Natural killer cell (primary cell): ENCODE data around the gene SERPINB10. TPM values are rescaled to one million over a fixed set of nuclear protein-coding genes. Genes with fewer than 3 reads are reported as not detected.

ENCODE experiments used
- ATAC-seq, 3 donors: fragments of 150-1000 bp in 2 of 3; fragments of 200-7000 bp in 1 of 3; cut with Tn5 transposase; 1 replicate in 1 of 3; 2 replicates in 2 of 3; pipeline ENCODE4 v1.10.0; 2021; ENCODE audit warnings: mild to moderate bottlenecking in 2 of 3, moderate library complexity in 2 of 3
- DNase-seq, 2 donors: peaks; one replicate each; pipeline versions ENCODE4 v3.0.0 to v3.0.0-alpha.2; 2013 to 2021; ENCODE audit warnings: mixed read lengths in 1 of 2
- H3K27ac ChIP-seq: one replicate; pipeline ENCODE4 v1.5.1; 2013; ENCODE audit warnings: mild to moderate bottlenecking, low read length
- H3K27me3 ChIP-seq: one replicate; pipeline ENCODE4 v1.6.1; 2013; ENCODE audit warnings: low read length; ENCODE audit not compliant: control insufficient read depth, insufficient read depth
- H3K36me3 ChIP-seq: one replicate; pipeline ENCODE4 v1.6.1; 2013; ENCODE audit warnings: low read length; ENCODE audit not compliant: control insufficient read depth, insufficient read depth
- H3K4me1 ChIP-seq: one replicate; pipeline ENCODE4 v1.6.1; 2013; ENCODE audit warnings: low read length; ENCODE audit not compliant: control insufficient read depth, insufficient read depth
- H3K4me3 ChIP-seq: one replicate; pipeline ENCODE4 v1.5.1; 2013; ENCODE audit warnings: low read length
- H3K9me3 ChIP-seq: one replicate; pipeline ENCODE4 v1.6.1; 2013; ENCODE audit warnings: low read length; ENCODE audit not compliant: control insufficient read depth, insufficient read depth
- H3K27ac Mint-ChIP-seq, 2 donors: one replicate each; pipeline ENCODE4 v1.8.0; 2022; ENCODE audit warnings: mild to moderate bottlenecking in 2 of 2, mixed read lengths in 2 of 2, moderate library complexity in 1 of 2
- H3K27me3 Mint-ChIP-seq, 2 donors: one replicate each; pipeline ENCODE4 v1.8.0; 2022; ENCODE audit warnings: low read depth in 2 of 2, mixed read lengths in 2 of 2
- H3K36me3 Mint-ChIP-seq: one replicate; pipeline ENCODE4 v1.8.0; 2022; ENCODE audit warnings: mixed read lengths
- H3K4me1 Mint-ChIP-seq, 2 donors: one replicate each; pipeline ENCODE4 v1.8.0; 2022; ENCODE audit warnings: mixed read lengths in 2 of 2
- H3K4me3 Mint-ChIP-seq: one replicate; pipeline ENCODE4 v1.8.0; 2022; ENCODE audit warnings: mild to moderate bottlenecking, moderate library complexity, mixed read lengths
- H3K9me3 Mint-ChIP-seq, 2 donors: one replicate each; pipeline ENCODE4 v1.8.0; 2022; ENCODE audit warnings: mixed read lengths in 2 of 2
- CTCF ChIP-seq: fragments of 200-600 bp; IDR thresholded peaks from one replicate; pipeline ENCODE4 v1.8.0; 2022; ENCODE audit warnings: antibody characterized with exemption
- WGBS: methylation state at CpG from one replicate; pipeline ENCODE4 v1.1.7; 2013; ENCODE audit warnings: missing lambda C conversion rate; ENCODE audit not compliant: insufficient coverage; 5-methylcytosine and 5-hydroxymethylcytosine counted together
- intact Hi-C: fragments of 100-400 bp; cut with micrococcal nuclease; formaldehyde crosslinking; loops from one replicate; pipeline ENCODE4 v1.14.2; 2022
- total RNA-seq, 4 donors: library from RNA; stranded (reverse); fragments of 120-200 nt in 1 of 4; gene quantifications; one replicate each; pipeline versions ENCODE4 v1.2.3 to v1.2.4, GENCODE V29; 2013 to 2022

The SERPINB10 gene
- total RNA-seq, 3 donors from 2014 or later (not counting 1 experiment from before 2014, with no cell fraction given) = 0.43 TPM; not detected in 2

- Histone ChIP-seq H3K9me3 (no peaks in the 10 kb centered on the region), H3K27me3 (no peaks in the 10 kb centered on the region), H3K27ac (no peak overlapping the region), H3K36me3 (no peaks in the 10 kb centered on the region), H3K4me3 (no peak overlapping the region), H3K4me1 (no peaks in the 10 kb centered on the region)
- Mint-ChIP-seq H3K4me1 (no peaks in the 10 kb centered on the region), H3K36me3 (no peaks in the 10 kb centered on the region), H3K9me3 (no peaks in the 10 kb centered on the region), H3K4me3 (no peak overlapping the region), H3K27me3 (peaks cover 13 to 30% of the 10 kb centered on the region in 2 donors), H3K27ac (no peak overlapping the region)
- intact Hi-C loops = no loop called here
- WGBS = 84% methylated on average over 5 of the region's 6 CpGs
- TF ChIP-seq CTCF = no peak
- DNase-seq (no peak), ATAC-seq (no peak)
Measured at GRCh38 chr18:63894106-63894772, 13.5 kb upstream of the SERPINB10 start.

GRCh38 chr18:63895190-63895589 is 12.6 kb upstream of the SERPINB10 start:
- DNase-seq (no peak), ATAC-seq (no peak)
- TF ChIP-seq CTCF = no peak
- H3K4me1 ChIP-seq = no peaks in the 10 kb centered on the region
- H3K4me3 ChIP-seq = no peak overlapping the region
- H3K27ac ChIP-seq = no peak overlapping the region
- no peaks in the 10 kb centered on the region for H3K4me1 Mint-ChIP-seq
- H3K27me3 ChIP-seq = no peaks in the 10 kb centered on the region
- peaks cover 9 to 21% of the 10 kb centered on the region in 2 donors for H3K27me3 Mint-ChIP-seq
- no peaks in the 10 kb centered on the region for H3K36me3 Mint-ChIP-seq
- WGBS = 32% methylated on average over 6 of the region's 6 CpGs
- H3K9me3 ChIP-seq = no peaks in the 10 kb centered on the region
- intact Hi-C loops = no loop called here
- no peak overlapping the region for H3K27ac Mint-ChIP-seq
- H3K36me3 ChIP-seq = no peaks in the 10 kb centered on the region
- H3K9me3 Mint-ChIP-seq = no peaks in the 10 kb centered on the region
- H3K4me3 Mint-ChIP-seq = no peak overlapping the region

- no peak overlapping the region for H3K4me3 ChIP-seq
- no peak overlapping the region for H3K27ac ChIP-seq
- no peaks in the 10 kb centered on the region for H3K27me3 ChIP-seq
- ATAC-seq (no peak), DNase-seq (no peak)
- Mint-ChIP-seq H3K27ac (no peak overlapping the region), H3K4me3 (no peak overlapping the region), H3K36me3 (no peaks in the 10 kb centered on the region), H3K27me3 (peaks cover 9 to 21% of the 10 kb centered on the region in 2 donors), H3K4me1 (no peaks in the 10 kb centered on the region), H3K9me3 (no peaks in the 10 kb centered on the region)
- no peaks in the 10 kb centered on the region for H3K9me3 ChIP-seq
- 90% methylated on average over 4 of the region's 4 CpGs for WGBS
- no peaks in the 10 kb centered on the region for H3K36me3 ChIP-seq
- no peaks in the 10 kb centered on the region for H3K4me1 ChIP-seq
- TF ChIP-seq CTCF = no peak
- intact Hi-C loops = no loop called here
Measured at GRCh38 chr18:63897072-63897471, 10.7 kb upstream of the SERPINB10 start.

- Mint-ChIP-seq H3K27me3 (peaks cover 10 to 22% of the 10 kb centered on the region in 2 donors), H3K27ac (no peak overlapping the region), H3K36me3 (no peaks in the 10 kb centered on the region), H3K4me3 (no peak overlapping the region), H3K4me1 (no peaks in the 10 kb centered on the region), H3K9me3 (no peaks in the 10 kb centered on the region)
- intact Hi-C loops = no loop called here
- no peak overlapping the region for H3K4me3 ChIP-seq
- H3K27ac ChIP-seq = no peak overlapping the region
- TF ChIP-seq CTCF = no peak
- no peaks in the 10 kb centered on the region for H3K27me3 ChIP-seq
- H3K4me1 ChIP-seq = no peaks in the 10 kb centered on the region
- no peaks in the 10 kb centered on the region for H3K9me3 ChIP-seq
- no peaks in the 10 kb centered on the region for H3K36me3 ChIP-seq
- ATAC-seq = no peak
- no peak for DNase-seq
Measured at GRCh38 chr18:63899206-63899605, 8.6 kb upstream of the SERPINB10 start.
